AG10803 (cell line): Measurements from ENCODE around the gene NKD1.

ENCODE experiments used
- DNase-seq: peaks from one replicate; pipeline ENCODE4 v3.0.0; 2010; ENCODE audit warnings: low read depth
- H3K4me3 ChIP-seq: 2 replicates; pipeline ENCODE4 v1.5.1; 2011; ENCODE audit warnings: mild to moderate bottlenecking, low read length, control low read depth
- CTCF ChIP-seq: conservative IDR thresholded peaks from 2 replicates; pipeline ENCODE4 v1.5.1; 2011; ENCODE audit warnings: mild to moderate bottlenecking, low read length, control low read depth, inconsistent platforms

The NKD1 gene

GRCh38 chr16:50548125-50548908, at the start of gene NKD1:
Gene NKD1 (plus strand): TSS chr16:50548396. CDS start chr16:50548554, 158 bp downstream.
- H3K4me3 ChIP-seq, result peak within 1 kb of the TSS; percentile 66
- DNase-seq, result peak; percentile 23
- no peak for TF ChIP-seq CTCF

GRCh38 chr16:50498431-50499155, 49.6 kb upstream of the NKD1 start:
- peak; percentile 47 for DNase-seq
- no peak for TF ChIP-seq CTCF
- no peak overlapping the region for H3K4me3 ChIP-seq

- no peak for DNase-seq
- H3K4me3 ChIP-seq, result no peak overlapping the region
- TF ChIP-seq CTCF, result no peak
Observed at GRCh38 chr16:50499254-50499653, 48.9 kb upstream of the NKD1 start.

GRCh38 chr16:50500171-50500874, 47.9 kb upstream of the NKD1 start:
- no peak overlapping the region for H3K4me3 ChIP-seq
- no peak for DNase-seq
- TF ChIP-seq CTCF, result no peak

GRCh38 chr16:50501251-50501650, 46.9 kb upstream of the NKD1 start:
- no peak overlapping the region for H3K4me3 ChIP-seq
- TF ChIP-seq CTCF, result no peak
- DNase-seq, result no peak

- no peak overlapping the region for H3K4me3 ChIP-seq
- no peak for DNase-seq
- no peak for TF ChIP-seq CTCF
Observed at GRCh38 chr16:50501986-50502615, 46.1 kb upstream of the NKD1 start.
